HCT116 (cell line): ENCODE measurements around the gene AKR7A2. TPM values are rescaled to one million over a fixed set of nuclear protein-coding genes. Genes with fewer than 3 reads are reported as not detected.

Experiments used
- ATAC-seq: fragments of 200-7000 bp; cut with Tn5 transposase; 2 replicates; pipeline ENCODE4 v1.9.1; 2020; ENCODE audit warnings: mild to moderate bottlenecking, moderate library complexity
- BruUV-seq: library from RNA; stranded (reverse); fragments of 400-500 nt; replicated peaks from 2 replicates; lab custom pipeline; 2021; lab: Mats Ljungman, UMichigan
- CTCF ChIA-PET: fragments of 300-600 bp; sonication (Branson Sonifier 250); formaldehyde crosslinking; loops from one replicate; lab custom pipeline; 2021; ENCODE audit warnings: antibody characterized with exemption; lab: Charles Lee
- POLR2A ChIA-PET: fragments of 300-600, 350-600 bp; sonication (Branson Sonifier 250); formaldehyde crosslinking; loops from one replicate; lab custom pipeline; 2021; ENCODE audit warnings: antibody characterized with exemption; lab: Charles Lee
- RAD21 ChIA-PET, 2 experiments: fragments of 300-600 bp; sonication (Branson Sonifier 250); formaldehyde crosslinking; loops; one replicate each; lab custom pipeline; 2023; ENCODE audit warnings: low total read pairs in 2 of 2; ENCODE audit not compliant: uncharacterized antibody in 2 of 2, unreplicated experiment in 2 of 2, low non-redundant PET in 1 of 2; lab: Charles Lee
- DNase-seq: peaks from one replicate; pipeline ENCODE4 v3.0.0-alpha.2; 2010; ENCODE audit warnings: low read depth, low spot score
- H2AFZ ChIP-seq: fragments of 200-600 bp; shearing (Covaris generic), sonication (generic); 2 replicates; pipeline ENCODE4 v1.6.1; 2017; ENCODE audit warnings: low read depth, mixed run types, mixed read lengths, antibody characterized with exemption, low read length; ENCODE audit not compliant: poor library complexity, severe bottlenecking
- H3K27ac ChIP-seq: 2 replicates; pipeline ENCODE4 v1.5.1; 2012; ENCODE audit warnings: low read depth, low read length
- H3K27me3 ChIP-seq: fragments of 200-600 bp; sonication (generic); 2 replicates; pipeline ENCODE4 v1.6.1; 2016; ENCODE audit warnings: mixed run types, low read length, mixed read lengths; ENCODE audit not compliant: insufficient read depth
- H3K36me3 ChIP-seq, 2 experiments: fragments of 200-500 bp in 1 of 2; fragments of 200-600 bp in 1 of 2; sonication (Bioruptor generic) in 1 of 2; sonication (generic) in 1 of 2; 2 replicates each; pipeline versions ENCODE4 v1.5.1 to v1.6.1; 2014 to 2016; ENCODE audit warnings: low read length in 2 of 2, inconsistent platforms in 1 of 2, mixed read lengths in 1 of 2, mixed run types in 1 of 2; ENCODE audit not compliant: insufficient read depth in 2 of 2, control insufficient read depth in 1 of 2
- H3K4me1 ChIP-seq, 2 experiments: fragments of 200-600 bp in 1 of 2; sonication (generic) in 1 of 2; 2 replicates each; pipeline versions ENCODE4 v1.5.1 to v1.6.1; 2012 to 2017; ENCODE audit warnings: low read length in 2 of 2, inconsistent platforms in 1 of 2, mild to moderate bottlenecking in 1 of 2, mixed read lengths in 1 of 2, mixed run types in 1 of 2, moderate library complexity in 1 of 2; ENCODE audit not compliant: insufficient read depth in 2 of 2, control insufficient read depth in 1 of 2
- H3K4me2 ChIP-seq: fragments of 200-600 bp; sonication (generic); 2 replicates; pipeline ENCODE4 v1.6.1; 2017; ENCODE audit warnings: mixed run types, low read length, mixed read lengths
- H3K4me3 ChIP-seq, 2 experiments: fragments of 200-600 bp in 1 of 2; sonication (generic) in 1 of 2; replicated peaks in 1 of 2; 2 replicates each; pipeline ENCODE4 v1.5.1; 2011 to 2016; ENCODE audit warnings: low read length in 2 of 2, control low read depth in 1 of 2, low read depth in 1 of 2, mild to moderate bottlenecking in 1 of 2, mixed read lengths in 1 of 2, mixed run types in 1 of 2
- H3K79me2 ChIP-seq: fragments of 200-600 bp; sonication (generic); 2 replicates; pipeline ENCODE4 v1.6.1; 2017; ENCODE audit warnings: mild to moderate bottlenecking, mixed run types, low read length, moderate library complexity, mixed read lengths; ENCODE audit not compliant: insufficient read depth
- H3K9ac ChIP-seq: fragments of 200-600 bp; sonication (generic); 2 replicates; pipeline ENCODE4 v1.6.1; 2016; ENCODE audit warnings: low read length, mixed read lengths
- H3K9me2 ChIP-seq: fragments of 200-600 bp; sonication (generic), shearing (Covaris generic); 2 replicates; pipeline ENCODE4 v1.6.1; 2017; ENCODE audit warnings: mixed run types, mild to moderate bottlenecking, moderate library complexity; ENCODE audit not compliant: insufficient read depth
- H3K9me3 ChIP-seq, 2 experiments: fragments of 200-500 bp in 1 of 2; fragments of 200-600 bp in 1 of 2; sonication (Bioruptor generic) in 1 of 2; sonication (generic) in 1 of 2; 2 replicates each; pipeline ENCODE4 v1.6.1; 2014 to 2017; ENCODE audit warnings: low read length in 2 of 2, mixed read lengths in 2 of 2, inconsistent platforms in 1 of 2, low read depth in 1 of 2, mild to moderate bottlenecking in 1 of 2, mixed run types in 1 of 2, moderate library complexity in 1 of 2; ENCODE audit not compliant: control insufficient read depth in 1 of 2, insufficient read depth in 1 of 2
- H4K20me1 ChIP-seq: fragments of 200-600 bp; sonication (generic), shearing (Covaris generic); 2 replicates; pipeline ENCODE4 v1.6.1; 2017; ENCODE audit warnings: mixed run types, mild to moderate bottlenecking, moderate library complexity; ENCODE audit not compliant: insufficient read depth
- ATF3 ChIP-seq: IDR thresholded peaks from 2 replicates; pipeline ENCODE4 v1.6.1; 2012
- FOSL1 ChIP-seq: IDR thresholded peaks from 2 replicates; pipeline ENCODE4 v1.6.1; 2012; ENCODE audit warnings: low read depth
- RAD21 ChIP-seq: IDR thresholded peaks from 2 replicates; pipeline ENCODE4 v1.6.1; 2012; ENCODE audit warnings: low read depth, mild to moderate bottlenecking
- SIN3A ChIP-seq: IDR thresholded peaks from 2 replicates; pipeline ENCODE4 v1.6.1; 2012; ENCODE audit warnings: low read depth
- YY1 ChIP-seq: IDR thresholded peaks from 2 replicates; pipeline ENCODE4 v1.6.1; 2011; ENCODE audit warnings: low read length, low read depth, moderate library complexity, mild to moderate bottlenecking; ENCODE audit not compliant: insufficient replicate concordance; ENCODE audit errors: extremely low read depth
- intact Hi-C: fragments of 100-400 bp; cut with micrococcal nuclease; formaldehyde crosslinking; loops from 2 replicates; pipeline ENCODE4 v1.10.0; 2022
- total RNA-seq: library from RNA; stranded (reverse); gene quantifications from one replicate; pipeline ENCODE4 v1.2.1, GENCODE V29; 2021; ENCODE audit not compliant: unreplicated experiment
- TF ChIP-seq, protein P1 (sequence below): IDR thresholded peaks from 2 replicates; pipeline ENCODE4 v1.6.1; 2012; ENCODE audit warnings: low read depth

The AKR7A2 gene
- total RNA-seq, 1 experiment from 2014 or later: 90.8 TPM

GRCh38 chr1:19329611-19330010, 17.7 kb upstream of the AKR7A2 start:
- no peaks in the 10 kb centered on the region for H3K9me3 ChIP-seq
- DNase-seq: no peak
- POLR2A ChIA-PET: no interaction called here
- no TSS peak for BruUV-seq
- intact Hi-C loops: no loop called here
- CTCF ChIA-PET: no interaction called here
- H3K27ac ChIP-seq: no peak overlapping the region
- no peak overlapping the region for H2AFZ ChIP-seq
- TF ChIP-seq YY1 (no peak), RAD21 (no peak), FOSL1 (no peak), SIN3A (no peak), ATF3 (no peak)
- TF ChIP-seq, protein P1, sequence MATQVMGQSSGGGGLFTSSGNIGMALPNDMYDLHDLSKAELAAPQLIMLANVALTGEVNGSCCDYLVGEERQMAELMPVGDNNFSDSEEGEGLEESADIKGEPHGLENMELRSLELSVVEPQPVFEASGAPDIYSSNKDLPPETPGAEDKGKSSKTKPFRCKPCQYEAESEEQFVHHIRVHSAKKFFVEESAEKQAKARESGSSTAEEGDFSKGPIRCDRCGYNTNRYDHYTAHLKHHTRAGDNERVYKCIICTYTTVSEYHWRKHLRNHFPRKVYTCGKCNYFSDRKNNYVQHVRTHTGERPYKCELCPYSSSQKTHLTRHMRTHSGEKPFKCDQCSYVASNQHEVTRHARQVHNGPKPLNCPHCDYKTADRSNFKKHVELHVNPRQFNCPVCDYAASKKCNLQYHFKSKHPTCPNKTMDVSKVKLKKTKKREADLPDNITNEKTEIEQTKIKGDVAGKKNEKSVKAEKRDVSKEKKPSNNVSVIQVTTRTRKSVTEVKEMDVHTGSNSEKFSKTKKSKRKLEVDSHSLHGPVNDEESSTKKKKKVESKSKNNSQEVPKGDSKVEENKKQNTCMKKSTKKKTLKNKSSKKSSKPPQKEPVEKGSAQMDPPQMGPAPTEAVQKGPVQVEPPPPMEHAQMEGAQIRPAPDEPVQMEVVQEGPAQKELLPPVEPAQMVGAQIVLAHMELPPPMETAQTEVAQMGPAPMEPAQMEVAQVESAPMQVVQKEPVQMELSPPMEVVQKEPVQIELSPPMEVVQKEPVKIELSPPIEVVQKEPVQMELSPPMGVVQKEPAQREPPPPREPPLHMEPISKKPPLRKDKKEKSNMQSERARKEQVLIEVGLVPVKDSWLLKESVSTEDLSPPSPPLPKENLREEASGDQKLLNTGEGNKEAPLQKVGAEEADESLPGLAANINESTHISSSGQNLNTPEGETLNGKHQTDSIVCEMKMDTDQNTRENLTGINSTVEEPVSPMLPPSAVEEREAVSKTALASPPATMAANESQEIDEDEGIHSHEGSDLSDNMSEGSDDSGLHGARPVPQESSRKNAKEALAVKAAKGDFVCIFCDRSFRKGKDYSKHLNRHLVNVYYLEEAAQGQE: no peak
- TF ChIP-seq, all 23 proteins: peak for 0
- Histone ChIP-seq H4K20me1 (no peaks in the 10 kb centered on the region), H3K27me3 (no peaks in the 10 kb centered on the region), H3K4me1 (peaks cover 3 to 13% of the 10 kb centered on the region in 2 experiments), H3K36me3 (no peaks in the 10 kb centered on the region; a peak in 1 of 4 replicates), H3K4me3 (no peak overlapping the region), H3K9me2 (no peaks in the 10 kb centered on the region), H3K79me2 (no peaks in the 10 kb centered on the region), H3K4me2 (no peak overlapping the region), H3K9ac (no peak overlapping the region)
- no peak for ATAC-seq
- RAD21 ChIA-PET: no interaction called here

DNA sequence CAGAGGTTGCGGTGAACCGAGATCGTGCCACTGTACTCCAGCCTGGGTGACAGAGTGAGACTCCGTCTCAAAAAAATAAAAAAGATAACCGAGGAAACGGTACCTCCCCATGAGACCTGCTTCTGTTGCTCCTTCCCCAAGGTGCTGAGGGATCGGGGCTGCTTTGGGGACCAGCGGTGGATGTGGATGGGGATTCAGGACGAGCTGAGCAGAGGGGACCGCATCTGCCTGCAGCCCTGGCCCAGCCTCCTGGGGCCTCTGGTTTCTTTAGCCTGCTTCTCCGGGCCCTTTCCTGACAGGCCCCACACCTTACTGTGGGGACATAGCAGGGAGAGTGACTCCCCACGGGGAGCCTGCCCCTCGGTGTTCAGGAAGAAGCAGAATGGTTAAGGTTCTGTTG, 17.2 kb upstream of the AKR7A2 start:
- no peak for TF ChIP-seq RAD21
- POLR2A ChIA-PET: no interaction called here

More for the DNA sequence above, 17.2 kb upstream of the AKR7A2 start:
- Histone ChIP-seq H3K4me3 (no peak overlapping the region), H3K4me2 (no peak overlapping the region), H3K9ac (no peak overlapping the region), H3K9me2 (no peaks in the 10 kb centered on the region), H3K4me1 (peaks cover 2 to 9% of the 10 kb centered on the region in 2 experiments; a peak in 3 of 4 replicates), H4K20me1 (no peaks in the 10 kb centered on the region), H3K79me2 (no peaks in the 10 kb centered on the region), H3K9me3 (no peaks in the 10 kb centered on the region), H3K27ac (no peak overlapping the region), H3K27me3 (no peaks in the 10 kb centered on the region), H3K36me3 (no peaks in the 10 kb centered on the region; a peak in 1 of 4 replicates), H2AFZ (no peak overlapping the region)
- no peak for ATAC-seq
- CTCF ChIA-PET: no interaction called here
- RAD21 ChIA-PET: no interaction called here
- intact Hi-C loops: no loop called here
- no TSS peak for BruUV-seq
- no peak for DNase-seq
